ENCODE results near the gene RXFP4.
A peak's percentile ranks its signal among the peaks of the same experiment; 100 is the strongest.

RXFP4 gene

DNA sequence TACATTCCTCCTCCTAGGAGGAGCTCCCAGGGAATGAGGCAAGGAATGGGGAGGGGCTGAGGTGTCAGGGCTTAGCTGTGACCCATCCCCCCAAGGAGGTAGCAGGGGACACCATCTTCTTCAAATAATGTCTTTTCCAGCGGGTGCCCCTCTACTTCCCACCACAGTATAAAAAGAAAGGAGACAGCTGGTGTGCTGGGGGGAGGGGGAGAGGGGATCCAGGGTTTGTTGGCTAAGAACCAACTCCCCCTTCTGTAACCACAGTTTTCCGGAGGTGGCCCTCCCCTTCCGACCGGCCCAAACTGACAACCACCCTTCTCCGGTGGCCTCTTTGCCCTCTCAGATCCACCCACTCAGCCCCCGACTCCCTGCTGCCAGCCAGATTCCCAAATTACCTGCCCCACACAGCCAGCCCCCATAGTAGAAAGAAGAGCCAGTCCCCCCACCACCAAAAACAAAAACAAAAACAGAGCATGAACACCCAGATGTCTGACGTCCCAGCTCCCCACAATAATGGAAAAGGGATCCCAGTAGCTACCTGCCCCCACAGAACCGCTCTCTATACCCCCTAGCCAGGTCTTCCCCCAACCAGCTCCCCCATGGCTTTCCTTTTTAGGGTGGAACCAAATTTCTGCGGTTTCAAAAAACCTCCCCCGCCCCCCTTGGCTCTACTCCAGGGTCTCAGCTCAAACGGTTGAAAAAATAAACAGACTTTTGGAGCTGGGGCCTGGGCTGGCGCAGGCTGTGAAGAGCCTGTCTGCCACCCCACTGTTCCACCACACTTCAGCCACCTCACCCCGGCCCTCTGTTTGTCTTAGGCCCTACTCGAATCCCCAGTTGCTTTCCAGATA, 34.8 kb downstream of the RXFP4 start:
- TF ChIP-seq POLR2A (IDR thresholded peaks at IDR 0.05; ENCODE audit: extremely low read depth, insufficient read length): peak; percentile 60
- peak; percentile 69 for TF ChIP-seq MYC (IDR thresholded peaks at IDR 0.05; ENCODE audit: low read depth, low read length)
- TF ChIP-seq, protein P1, sequence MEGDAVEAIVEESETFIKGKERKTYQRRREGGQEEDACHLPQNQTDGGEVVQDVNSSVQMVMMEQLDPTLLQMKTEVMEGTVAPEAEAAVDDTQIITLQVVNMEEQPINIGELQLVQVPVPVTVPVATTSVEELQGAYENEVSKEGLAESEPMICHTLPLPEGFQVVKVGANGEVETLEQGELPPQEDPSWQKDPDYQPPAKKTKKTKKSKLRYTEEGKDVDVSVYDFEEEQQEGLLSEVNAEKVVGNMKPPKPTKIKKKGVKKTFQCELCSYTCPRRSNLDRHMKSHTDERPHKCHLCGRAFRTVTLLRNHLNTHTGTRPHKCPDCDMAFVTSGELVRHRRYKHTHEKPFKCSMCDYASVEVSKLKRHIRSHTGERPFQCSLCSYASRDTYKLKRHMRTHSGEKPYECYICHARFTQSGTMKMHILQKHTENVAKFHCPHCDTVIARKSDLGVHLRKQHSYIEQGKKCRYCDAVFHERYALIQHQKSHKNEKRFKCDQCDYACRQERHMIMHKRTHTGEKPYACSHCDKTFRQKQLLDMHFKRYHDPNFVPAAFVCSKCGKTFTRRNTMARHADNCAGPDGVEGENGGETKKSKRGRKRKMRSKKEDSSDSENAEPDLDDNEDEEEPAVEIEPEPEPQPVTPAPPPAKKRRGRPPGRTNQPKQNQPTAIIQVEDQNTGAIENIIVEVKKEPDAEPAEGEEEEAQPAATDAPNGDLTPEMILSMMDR (IDR thresholded peaks at IDR 0.05; ENCODE audit: low read depth, low read length): no peak
- TF ChIP-seq MAX (IDR thresholded peaks at IDR 0.05; ENCODE audit: low read depth, low read length): peak; percentile 56
- DNase-seq (ENCODE audit: low read depth): peak; percentile 97
- peak overlapping the region; percentile 92 for H3K4me3 ChIP-seq (ENCODE audit: low read depth, low read length)

DNA sequence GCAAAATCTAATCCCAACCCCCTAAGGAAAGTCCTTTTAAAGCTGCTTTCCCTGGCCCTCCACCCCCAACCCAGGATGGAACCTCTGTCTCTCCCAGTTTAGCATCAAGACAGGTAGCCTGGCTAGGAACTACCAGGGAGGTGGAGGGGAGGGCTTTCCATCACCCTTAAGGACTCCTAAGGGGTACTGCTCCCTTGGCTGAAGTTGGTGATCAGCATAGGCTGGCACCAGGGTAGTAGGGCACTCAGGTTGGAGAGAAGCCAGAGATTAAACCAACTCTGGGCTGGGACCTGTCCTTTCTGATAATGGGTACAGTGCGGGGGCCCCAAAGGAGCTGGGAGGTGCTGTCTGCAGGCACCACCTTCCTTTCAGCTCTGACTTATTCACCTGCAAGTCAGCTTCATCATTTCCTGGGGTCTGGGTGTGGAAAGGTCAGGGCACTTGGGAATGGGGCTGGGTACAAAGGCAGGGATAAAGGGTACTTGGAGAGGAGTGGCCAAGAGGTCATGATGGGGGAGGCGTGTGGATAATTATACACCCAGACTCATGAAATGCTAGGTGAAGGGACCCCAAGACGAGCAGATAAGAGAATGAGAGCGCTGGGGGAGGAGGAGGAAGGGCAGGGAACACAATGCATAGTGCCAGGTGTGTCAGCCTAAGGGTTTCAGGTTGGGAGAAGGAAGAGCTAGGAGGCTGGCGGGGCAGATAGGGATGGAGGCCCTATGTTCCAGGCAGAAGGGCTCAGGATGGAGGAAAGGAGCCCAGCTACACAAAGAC, 35.7 kb downstream of the RXFP4 start:
- peak; percentile 54 for DNase-seq (ENCODE audit: low read depth)
- no peak for TF ChIP-seq MYC (IDR thresholded peaks at IDR 0.05; ENCODE audit: low read depth, low read length)
- TF ChIP-seq, protein P1 (IDR thresholded peaks at IDR 0.05; ENCODE audit: low read depth, low read length): no peak
- TF ChIP-seq MAX (IDR thresholded peaks at IDR 0.05; ENCODE audit: low read depth, low read length): no peak
- H3K4me3 ChIP-seq (ENCODE audit: low read depth, low read length): peak overlapping the region; percentile 92

DNA sequence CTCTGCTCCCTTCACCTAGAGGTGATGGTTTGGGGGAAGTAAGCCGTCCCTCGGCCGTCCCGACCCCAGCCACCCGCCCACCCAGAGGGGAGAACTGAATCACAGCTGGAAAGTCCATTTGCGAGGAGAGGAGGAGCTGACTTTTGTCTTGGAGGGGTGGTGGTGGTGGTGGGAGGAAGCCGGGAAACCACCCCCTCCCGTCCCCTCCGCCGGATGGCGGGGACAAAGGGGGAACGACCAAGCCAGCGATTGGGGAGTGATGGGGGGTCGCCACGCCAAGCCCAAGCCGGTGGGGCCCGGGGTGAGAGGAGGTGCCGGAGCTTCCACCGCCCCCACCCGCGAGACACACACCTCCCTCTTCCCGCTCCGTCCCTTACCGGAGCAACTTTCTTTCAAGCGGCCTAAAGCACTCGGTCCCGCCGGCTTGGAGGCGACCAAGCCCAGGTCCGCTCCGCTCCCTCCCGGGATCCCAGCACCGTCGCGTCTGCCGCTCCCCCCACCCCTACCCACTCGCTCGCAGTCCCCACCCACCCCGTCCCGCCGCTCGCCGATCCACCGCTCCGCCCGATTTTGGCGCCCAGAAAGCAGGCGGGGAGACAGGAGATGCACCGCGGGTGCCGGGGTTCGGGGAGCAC, 36.4 kb downstream of the RXFP4 start:
- peak overlapping the region; percentile 92 for H3K4me3 ChIP-seq (ENCODE audit: low read depth, low read length)
- peak; percentile 69 for DNase-seq (ENCODE audit: low read depth)
- TF ChIP-seq POLR2A (IDR thresholded peaks at IDR 0.05; ENCODE audit: extremely low read depth, insufficient read length): no peak
- TF ChIP-seq MAX (IDR thresholded peaks at IDR 0.05; ENCODE audit: low read depth, low read length): no peak
- TF ChIP-seq, protein P1 (IDR thresholded peaks at IDR 0.05; ENCODE audit: low read depth, low read length): no peak
- TF ChIP-seq MYC (IDR thresholded peaks at IDR 0.05; ENCODE audit: low read depth, low read length): no peak

- peak; percentile 55 for TF ChIP-seq POLR2A (IDR thresholded peaks at IDR 0.05; ENCODE audit: extremely low read depth, insufficient read length)
- TF ChIP-seq MAX (IDR thresholded peaks at IDR 0.05; ENCODE audit: low read depth, low read length): peak; percentile 75
- peak; percentile 79 for TF ChIP-seq MYC (IDR thresholded peaks at IDR 0.05; ENCODE audit: low read depth, low read length)
- TF ChIP-seq, protein P1 (IDR thresholded peaks at IDR 0.05; ENCODE audit: low read depth, low read length): peak; percentile 58
- H3K4me3 ChIP-seq (ENCODE audit: low read depth, low read length): peak within 1 kb of the TSS; percentile 92
- DNase-seq (ENCODE audit: low read depth): peak; percentile 98
Observed at GRCh38 chr1:155978325-155978972, 37.0 kb downstream of the RXFP4 start, which contains the start of gene ARHGEF2. Gene ARHGEF2, minus strand, starts transcription at chr1:155978547. Its CDS starts 120 bp downstream, at chr1:155978427.

- TF ChIP-seq MYC (IDR thresholded peaks at IDR 0.05; ENCODE audit: low read depth, low read length): no peak
- TF ChIP-seq MAX (IDR thresholded peaks at IDR 0.05; ENCODE audit: low read depth, low read length): no peak
- TF ChIP-seq, protein P1 (IDR thresholded peaks at IDR 0.05; ENCODE audit: low read depth, low read length): no peak
- TF ChIP-seq POLR2A (IDR thresholded peaks at IDR 0.05; ENCODE audit: extremely low read depth, insufficient read length): peak; percentile 29
- H3K4me3 ChIP-seq (ENCODE audit: low read depth, low read length): peak overlapping the region; percentile 92
- peak; percentile 69 for DNase-seq (ENCODE audit: low read depth)
Observed at GRCh38 chr1:155978973-155979429, 37.6 kb downstream of the RXFP4 start.
